A549 (cell line): ENCODE data around the gene ZNF580. TPM values are rescaled to one million over a fixed set of nuclear protein-coding genes. Genes with fewer than 3 reads are reported as not detected.

ENCODE experiments used
- ATAC-seq, 2 experiments: fragments of 200-7000 bp in 1 of 2; fragments of >200 bp in 1 of 2; cut with Nextera tagmentation in 1 of 2; cut with Tn5 transposase in 1 of 2; 3 replicates each; pipeline versions ENCODE4 v1.8.0 to v1.9.1; 2018 to 2020; ENCODE audit warnings: mild to moderate bottlenecking in 1 of 2, moderate library complexity in 1 of 2
- CTCF ChIA-PET: fragments of 300-600 bp; sonication (Branson Sonifier 250); formaldehyde crosslinking; extraction: SDS; loops from one replicate; lab custom pipeline; 2021; ENCODE audit warnings: antibody characterized with exemption, inconsistent platforms; lab: Yijun Ruan, JAX
- POLR2A ChIA-PET: fragments of 350-600 bp; formaldehyde crosslinking; extraction: SDS; loops from one replicate; lab custom pipeline; 2021; ENCODE audit warnings: antibody characterized with exemption, inconsistent platforms; lab: Yijun Ruan, JAX
- DNase-seq, 2 experiments: peaks; one replicate each; pipeline versions ENCODE4 v3.0.0 to v3.0.0-alpha.2; 2011 to 2016; ENCODE audit warnings: low read depth in 1 of 2, low spot score in 1 of 2
- FAIRE-seq: peaks from 2 replicates; lab custom pipeline; 2011; peaks lifted over from hg19 to GRCh38; lab: Jason Lieb, UNC
- H3K27ac ChIP-seq, 2 experiments: fragments of >200 bp; sonication (Bioruptor Twin); formaldehyde crosslinking; 3 replicates each; pipeline ENCODE4 v1.5.1; 2016 to 2017
- H3K4me1 ChIP-seq: fragments of >200 bp; sonication (Bioruptor Twin); formaldehyde crosslinking; 3 replicates; pipeline ENCODE4 v1.6.1; 2016
- H3K4me2 ChIP-seq: fragments of >200 bp; sonication (Bioruptor Twin); formaldehyde crosslinking; 3 replicates; pipeline ENCODE4 v1.6.1; 2016
- H3K4me3 ChIP-seq: fragments of >200 bp; sonication (Bioruptor Twin); formaldehyde crosslinking; 3 replicates; pipeline ENCODE4 v1.5.1; 2016
- H3K9me3 ChIP-seq: fragments of >200 bp; sonication (Bioruptor Twin); formaldehyde crosslinking; 3 replicates; pipeline ENCODE4 v1.6.1; 2016
- BHLHE40 ChIP-seq: IDR thresholded peaks from 2 replicates; pipeline ENCODE4 v1.6.1; 2012; ENCODE audit warnings: low read depth, low read length, inconsistent platforms
- CBX2 ChIP-seq: fragments of 200-600 bp; sonication (generic); IDR thresholded peaks from 2 replicates; pipeline ENCODE4 v1.6.1; 2016; ENCODE audit warnings: low read depth, mild to moderate bottlenecking, borderline replicate concordance
- CBX8 ChIP-seq: fragments of 200-600 bp; sonication (generic); IDR thresholded peaks from 2 replicates; pipeline ENCODE4 v1.6.1; 2016
- ESRRA ChIP-seq: fragments of 150-350 bp; IDR thresholded peaks from 2 replicates; pipeline ENCODE4 v1.6.1; 2014; ENCODE audit warnings: mild to moderate bottlenecking, low read length, borderline replicate concordance
- FOSB ChIP-seq: fragments of 250-450 bp; sonication (Bioruptor Pico); IDR thresholded peaks from 2 replicates; pipeline ENCODE4 v1.5.0; 2020; ENCODE audit warnings: mild to moderate bottlenecking, moderate library complexity
- GATA3 ChIP-seq: IDR thresholded peaks from 2 replicates; pipeline ENCODE4 v1.6.1; 2012; ENCODE audit warnings: borderline replicate concordance
- HOXB13 ChIP-seq: fragments of 250-450 bp; sonication (Bioruptor Pico); IDR thresholded peaks from 2 replicates; pipeline ENCODE4 v1.5.0; 2020; ENCODE audit warnings: low read depth, mild to moderate bottlenecking, moderate library complexity
- JUN ChIP-seq, 2 experiments: fragments of >200 bp; sonication (Bioruptor Twin); formaldehyde crosslinking; IDR thresholded peaks; 2 replicates in 1 of 2; 3 replicates in 1 of 2; pipeline ENCODE4 v1.6.1; 2016 to 2017
- KDM5A ChIP-seq: fragments of 200-600 bp; sonication (generic); IDR thresholded peaks from 2 replicates; pipeline ENCODE4 v1.6.1; 2016; ENCODE audit warnings: antibody characterized with exemption, mild to moderate bottlenecking
- MAFK ChIP-seq: fragments of 450-650 bp; IDR thresholded peaks from 2 replicates; pipeline ENCODE4 v1.6.1; 2014; ENCODE audit not compliant: partially characterized antibody
- MAZ ChIP-seq: fragments of 150-350 bp; IDR thresholded peaks from 2 replicates; pipeline ENCODE4 v1.6.1; 2014; ENCODE audit warnings: antibody characterized with exemption, low read depth, low read length, borderline replicate concordance
- NPAS2 ChIP-seq: fragments of 250-450 bp; sonication (Bioruptor Pico); IDR thresholded peaks from 2 replicates; pipeline ENCODE4 v1.8.0; 2022; ENCODE audit warnings: mild to moderate bottlenecking, moderate library complexity, borderline replicate concordance
- POLR2A ChIP-seq: IDR thresholded peaks from 2 replicates; pipeline ENCODE4 v1.6.1; 2012; ENCODE audit warnings: mild to moderate bottlenecking, low read length
- RARB ChIP-seq: fragments of 250-450 bp; sonication (Bioruptor Pico); IDR thresholded peaks from 2 replicates; pipeline ENCODE4 v1.8.0; 2021; ENCODE audit warnings: mild to moderate bottlenecking, moderate library complexity
- RCOR1 ChIP-seq: fragments of 150-350 bp; IDR thresholded peaks from 2 replicates; pipeline ENCODE4 v1.6.1; 2014; ENCODE audit warnings: antibody characterized with exemption, low read length, low read depth
- RFX5 ChIP-seq: fragments of 450-650 bp; IDR thresholded peaks from 2 replicates; pipeline ENCODE4 v1.7.1; 2014; ENCODE audit warnings: antibody characterized with exemption, mild to moderate bottlenecking, moderate library complexity
- RNF2 ChIP-seq: fragments of 200-600 bp; sonication (generic); IDR thresholded peaks from 2 replicates; pipeline ENCODE4 v1.6.1; 2016; ENCODE audit warnings: low read depth, mild to moderate bottlenecking, antibody characterized with exemption, moderate library complexity, borderline replicate concordance
- TFCP2L1 ChIP-seq: fragments of 250-450 bp; sonication (Bioruptor Pico); IDR thresholded peaks from 2 replicates; pipeline ENCODE4 v1.5.0; 2021; ENCODE audit warnings: mild to moderate bottlenecking
- WGBS: methylation state at CpG from one replicate; pipeline ENCODE4 v1.1.6; 2017; ENCODE audit errors: missing lambda C conversion rate; 5-methylcytosine and 5-hydroxymethylcytosine counted together
- polyA plus RNA-seq, 4 experiments: library from polyadenylated mRNA; depleted of rRNA in 3 of 4; stranded (reverse); fragments of >200 nt; fragmentation: RNase III in 1 of 4; extraction: RNeasy Plus Mini Kit Qiagen cat#74134 plus additional on column Dnase treatment in 1 of 4; gene quantifications; 2 replicates in 3 of 4; 3 replicates in 1 of 4; pipeline ENCODE4 v1.2.3, GENCODE V29; 2011 to 2017
- TF ChIP-seq, protein P1 (sequence below): fragments of >200 bp; sonication (Bioruptor Twin); formaldehyde crosslinking; IDR thresholded peaks from 2 replicates; pipeline ENCODE4 v1.6.1; 2016
- TF ChIP-seq, protein P2 (sequence below): fragments of 150-350 bp; IDR thresholded peaks from 2 replicates; pipeline ENCODE4 v1.6.1; 2014; ENCODE audit warnings: low read depth, mild to moderate bottlenecking, low read length
- TF ChIP-seq, protein P3 (sequence below): fragments of >200 bp; sonication (Bioruptor Twin); formaldehyde crosslinking; IDR thresholded peaks from 3 replicates; pipeline ENCODE4 v1.6.1; 2016

The ZNF580 gene
- polyA plus RNA-seq, 2 of the 4 experiments (the other 2 are of a cell fraction), result 9.2 to 52.8 TPM

DNA sequence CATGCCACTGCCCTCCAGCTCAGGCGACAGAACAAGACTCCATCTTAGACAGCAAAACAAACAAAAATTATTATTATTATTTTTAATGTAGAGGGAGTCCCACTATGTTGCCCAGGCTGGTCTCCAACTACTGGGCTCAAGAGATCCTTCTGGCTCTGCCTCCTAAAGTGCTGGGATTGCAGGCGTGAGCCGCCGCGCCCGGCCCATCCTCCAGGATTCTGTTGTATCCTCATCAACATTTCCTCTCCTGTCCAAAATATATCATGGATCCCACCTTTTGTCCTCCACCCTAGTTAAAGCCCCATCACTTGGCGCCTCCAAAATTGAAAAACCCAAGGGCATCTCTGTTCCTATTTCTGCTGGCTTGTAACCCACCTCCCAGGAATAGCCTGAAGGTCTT, 17.7 kb upstream of the ZNF580 start:
- ATAC-seq, result no peak
- Histone ChIP-seq H3K9me3 (no peaks in the 10 kb centered on the region), H3K4me2 (no peak overlapping the region), H3K4me3 (no peak overlapping the region), H3K27ac (no peak overlapping the region), H3K4me1 (0 out of 3 replicates have a peak, but pooled peaks cover 7% of the 10 kb centered on the region)
- no peak for FAIRE-seq
- CTCF ChIA-PET, result interaction anchor here (0.6 to 24.9 kb wide), 6 partner anchors 10 to 535 kb away, joined by 3 to 363 read pairs (median 68); partner anchors contain the start of gene ZNF865
- no peak for TF ChIP-seq CBX2
- TF ChIP-seq RNF2, result no peak
- TF ChIP-seq RCOR1, result no peak
- no peak for TF ChIP-seq HOXB13 (CRISPR knock-in tag)
- TF ChIP-seq, protein P1, sequence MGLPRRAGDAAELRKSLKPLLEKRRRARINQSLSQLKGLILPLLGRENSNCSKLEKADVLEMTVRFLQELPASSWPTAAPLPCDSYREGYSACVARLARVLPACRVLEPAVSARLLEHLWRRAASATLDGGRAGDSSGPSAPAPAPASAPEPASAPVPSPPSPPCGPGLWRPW, result no peak
- TF ChIP-seq, protein P2, sequence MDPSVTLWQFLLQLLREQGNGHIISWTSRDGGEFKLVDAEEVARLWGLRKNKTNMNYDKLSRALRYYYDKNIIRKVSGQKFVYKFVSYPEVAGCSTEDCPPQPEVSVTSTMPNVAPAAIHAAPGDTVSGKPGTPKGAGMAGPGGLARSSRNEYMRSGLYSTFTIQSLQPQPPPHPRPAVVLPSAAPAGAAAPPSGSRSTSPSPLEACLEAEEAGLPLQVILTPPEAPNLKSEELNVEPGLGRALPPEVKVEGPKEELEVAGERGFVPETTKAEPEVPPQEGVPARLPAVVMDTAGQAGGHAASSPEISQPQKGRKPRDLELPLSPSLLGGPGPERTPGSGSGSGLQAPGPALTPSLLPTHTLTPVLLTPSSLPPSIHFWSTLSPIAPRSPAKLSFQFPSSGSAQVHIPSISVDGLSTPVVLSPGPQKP, result no peak
- no peak for TF ChIP-seq JUN (IDR thresholded peaks at IDR 0.05)
- no peak for TF ChIP-seq MAFK
- TF ChIP-seq RARB (CRISPR knock-in tag), result no peak
- no peak for TF ChIP-seq MAZ
- no peak for TF ChIP-seq KDM5A
- TF ChIP-seq GATA3, result no peak
- TF ChIP-seq BHLHE40, result no peak
- no peak for TF ChIP-seq RFX5
- TF ChIP-seq, protein P3, sequence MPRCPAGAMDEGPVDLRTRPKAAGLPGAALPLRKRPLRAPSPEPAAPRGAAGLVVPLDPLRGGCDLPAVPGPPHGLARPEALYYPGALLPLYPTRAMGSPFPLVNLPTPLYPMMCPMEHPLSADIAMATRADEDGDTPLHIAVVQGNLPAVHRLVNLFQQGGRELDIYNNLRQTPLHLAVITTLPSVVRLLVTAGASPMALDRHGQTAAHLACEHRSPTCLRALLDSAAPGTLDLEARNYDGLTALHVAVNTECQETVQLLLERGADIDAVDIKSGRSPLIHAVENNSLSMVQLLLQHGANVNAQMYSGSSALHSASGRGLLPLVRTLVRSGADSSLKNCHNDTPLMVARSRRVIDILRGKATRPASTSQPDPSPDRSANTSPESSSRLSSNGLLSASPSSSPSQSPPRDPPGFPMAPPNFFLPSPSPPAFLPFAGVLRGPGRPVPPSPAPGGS, result no peak
- TF ChIP-seq ESRRA, result no peak
- no peak for TF ChIP-seq NPAS2 (CRISPR knock-in tag)
- TF ChIP-seq TFCP2L1 (CRISPR knock-in tag), result no peak
- TF ChIP-seq FOSB (CRISPR knock-in tag), result no peak
- TF ChIP-seq CBX8, result no peak
- 95% methylated on average over 7 of the region's 7 CpGs for WGBS
- POLR2A ChIA-PET, result interaction anchor here (0.9 to 3.4 kb wide), 6 partner anchors 14 to 147 kb away, joined by 3 to 33 read pairs (median 10); partner anchors contain the start of genes FIZ1, U2AF2, ZNF628 and ZNF865
- no peak for DNase-seq

DNA sequence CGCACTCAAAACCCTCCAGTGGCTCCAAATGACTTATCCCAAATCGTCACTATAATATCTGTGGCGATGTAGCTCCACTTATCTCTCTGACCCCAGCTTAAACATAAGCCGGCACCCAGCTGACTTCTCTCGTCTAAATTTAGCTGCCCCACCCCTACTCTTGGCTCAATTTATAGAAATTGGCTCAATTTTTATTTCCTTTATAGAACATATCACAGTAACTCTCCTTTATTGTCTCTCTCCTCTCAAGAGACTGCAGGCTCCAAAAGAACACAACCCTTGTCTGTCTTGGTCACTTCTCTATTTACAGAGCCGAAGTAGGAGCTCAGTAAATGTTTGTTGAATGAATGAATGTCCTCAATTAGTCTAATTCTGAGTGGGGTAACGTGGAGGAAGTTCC, 17.2 kb upstream of the ZNF580 start:
- DNase-seq (no peak), FAIRE-seq (no peak)
- ChIA-PET CTCF (interaction anchor here (0.6 to 24.9 kb wide), 7 partner anchors 9 to 535 kb away, joined by 3 to 363 read pairs (median 38); partner anchors contain the start of gene ZNF865), POLR2A (interaction anchor here (1.3 to 3.4 kb wide), 6 partner anchors 14 to 147 kb away, joined by 3 to 33 read pairs (median 14); partner anchors contain the start of genes CCDC106, FIZ1, U2AF2 and ZNF628)
- Histone ChIP-seq H3K4me3 (peak overlapping the region; percentile 48; the same call in 1 of the 3 replicates), H3K4me2 (peak overlapping the region; percentile 92)
- 0 out of 2 replicates have a peak, but pooled peaks have one; percentile 41 for TF ChIP-seq RARB (CRISPR knock-in tag)
- TF ChIP-seq MAFK, result no peak
- no peak for TF ChIP-seq POLR2A
- TF ChIP-seq, all 56 proteins: peak for 1
- WGBS, result 72% methylated on average over 7 of the region's 7 CpGs
- ATAC-seq, result no peak
- Histone ChIP-seq H3K4me1 (0 out of 3 replicates have a peak, but pooled peaks cover 7% of the 10 kb centered on the region), H3K9me3 (no peaks in the 10 kb centered on the region), H3K27ac (peak overlapping the region in 1 of 2 experiments; percentile 93; a peak in 1 of 6 replicates)
